GM12878 (cell line): ENCODE measurements around the gene VWA5B2. TPM values are rescaled to one million over a fixed set of nuclear protein-coding genes. Genes with fewer than 3 reads are reported as not detected.
A peak's percentile ranks its signal among the peaks of the same experiment; 100 is the strongest.

Experiments
- microRNA counts: library from miRNA; unstranded; fragments of <30 nt; microRNA quantifications from one replicate; lab custom pipeline; 2016
- microRNA-seq: library from miRNA; unstranded; fragments of <30 nt; microRNA quantifications from one replicate; pipeline ENCODE4, GENCODE V29; 2018
- polyA plus RNA-seq, 11 experiments: library from polyadenylated mRNA; depleted of rRNA in 4 of 11; unstranded in 6 of 11; stranded (reverse) in 5 of 11; fragments of >200 nt; fragmentation: Nextera tagmentation in 4 of 11; fragmentation: Illumina TruSeq in 1 of 11; extraction: Ambion mirVana in 4 of 11; extraction: Trizol in 1 of 11; gene quantifications; 1 replicate in 1 of 11; 2 replicates in 10 of 11; pipeline versions ENCODE4 v1.2.1 to v1.2.3, GENCODE V29; 2011 to 2016; ENCODE audit warnings: inconsistent platforms in 2 of 11, missing spikeins in 2 of 11, low read depth in 1 of 11
- small RNA-seq: library from RNA; depleted of rRNA; stranded (forward); fragments of <200 nt; gene quantifications from one replicate; pipeline ENCODE3, GENCODE V24; 2014
- total RNA-seq, 4 experiments: library from RNA; depleted of rRNA in 3 of 4; stranded (reverse); fragments of >200 nt in 3 of 4; fragmentation: Illumina TruSeq in 1 of 4; extraction: Trizol in 1 of 4; gene quantifications; 2 replicates each; pipeline versions ENCODE4 v1.2.1 to v1.2.3, GENCODE V29; 2013 to 2021

VWA5B2 gene
- total and polyA plus RNA-seq, 10 of the 15 experiments (the other 5 are each of a cell fraction or from before 2014, with no cell fraction given) = 0.03 to 0.09 TPM; not detected in 8

MicroRNAs within 50 kb of the gene (microRNA counts, 767-probe panel; counts per million panel counts)
- microRNA hsa-miR-1224-3p (lab: Ali Mortazavi, UCI) = 55.3 counts per million
- microRNA hsa-miR-1224-5p (lab: Ali Mortazavi, UCI) = 1,585 counts per million, percentile 60 among the panel's probes with 10 or more counts

Small RNAs within 50 kb of the gene (microRNA-seq; reads per million reads assigned to microRNA genes)
- gene MIR1224 = not detected

Small RNAs within 50 kb of the gene (small RNA-seq; reads per million reads assigned to genes)
- gene MIR1224 = not detected

Other genes with a start within 250 kb of the VWA5B2 start
Only the 7 nearest of the 19 such genes appear.
- gene AP2M1, start 54.7 kb upstream of the VWA5B2 start, total RNA-seq (2014; rRNA removed) = 148 and 159 TPM in 2 replicates
- gene AP2M1, start 54.7 kb upstream of the VWA5B2 start, total RNA-seq (2014; rRNA removed; fragmentation: Illumina TruSeq; extraction: Trizol) = 110 and 115 TPM in 2 replicates
- 180 and 191 TPM in 2 replicates for gene AP2M1, start 54.7 kb upstream of the VWA5B2 start, total RNA-seq (2021)
- 163 and 269 TPM in 2 replicates for gene AP2M1, start 54.7 kb upstream of the VWA5B2 start, polyA plus RNA-seq (2011; rRNA removed)
- 120 and 164 TPM in 2 replicates for gene AP2M1, start 54.7 kb upstream of the VWA5B2 start, polyA plus RNA-seq (2014; fragmentation: Illumina TruSeq; extraction: Trizol)
- 10 to 100 TPM; 65.6 to 68.9 TPM for gene AP2M1, start 54.7 kb upstream of the VWA5B2 start, polyA plus RNA-seq (2014; fragmentation: Nextera tagmentation; extraction: Ambion mirVana)
- gene AP2M1, start 54.7 kb upstream of the VWA5B2 start, polyA plus RNA-seq (2014; rRNA removed) = 156 and 174 TPM in 2 replicates
- gene AP2M1, start 54.7 kb upstream of the VWA5B2 start, polyA plus RNA-seq (2016; fragmentation: Nextera tagmentation; extraction: Ambion mirVana) = 100 to 1,000 TPM; 340 to 356 TPM
- 46.6 and 49.4 TPM in 2 replicates for gene ABCF3, start 43.4 kb upstream of the VWA5B2 start, total RNA-seq (2014; rRNA removed)
- 25.7 and 25.8 TPM in 2 replicates for gene ABCF3, start 43.4 kb upstream of the VWA5B2 start, total RNA-seq (2014; rRNA removed; fragmentation: Illumina TruSeq; extraction: Trizol)
- gene ABCF3, start 43.4 kb upstream of the VWA5B2 start, total RNA-seq (2021) = 56.1 and 61.8 TPM in 2 replicates
- gene ABCF3, start 43.4 kb upstream of the VWA5B2 start, polyA plus RNA-seq (2011; rRNA removed) = 30.8 and 44.4 TPM in 2 replicates
- gene ABCF3, start 43.4 kb upstream of the VWA5B2 start, polyA plus RNA-seq (2014; fragmentation: Illumina TruSeq; extraction: Trizol) = 21.0 and 36.9 TPM in 2 replicates
- 1 to 10 TPM; 6.1 to 8.1 TPM for gene ABCF3, start 43.4 kb upstream of the VWA5B2 start, polyA plus RNA-seq (2014; fragmentation: Nextera tagmentation; extraction: Ambion mirVana)
- 70.6 and 81.7 TPM in 2 replicates for gene ABCF3, start 43.4 kb upstream of the VWA5B2 start, polyA plus RNA-seq (2014; rRNA removed)
- 10 to 100 TPM; 66.8 to 71.3 TPM for gene ABCF3, start 43.4 kb upstream of the VWA5B2 start, polyA plus RNA-seq (2016; fragmentation: Nextera tagmentation; extraction: Ambion mirVana)
- 39.6 and 47.5 TPM in 2 replicates for gene ALG3, start 19.4 kb downstream of the VWA5B2 start, total RNA-seq (2014; rRNA removed)
- 20.9 and 21.2 TPM in 2 replicates for gene ALG3, start 19.4 kb downstream of the VWA5B2 start, total RNA-seq (2014; rRNA removed; fragmentation: Illumina TruSeq; extraction: Trizol)
- 44.5 and 44.9 TPM in 2 replicates for gene ALG3, start 19.4 kb downstream of the VWA5B2 start, total RNA-seq (2021)
- gene ALG3, start 19.4 kb downstream of the VWA5B2 start, polyA plus RNA-seq (2011; rRNA removed) = 15.8 and 29.0 TPM in 2 replicates
- gene ALG3, start 19.4 kb downstream of the VWA5B2 start, polyA plus RNA-seq (2014; fragmentation: Illumina TruSeq; extraction: Trizol) = 25.5 and 36.0 TPM in 2 replicates
- gene ALG3, start 19.4 kb downstream of the VWA5B2 start, polyA plus RNA-seq (2014; fragmentation: Nextera tagmentation; extraction: Ambion mirVana) = 10 to 100 TPM; 13.6 to 16.0 TPM
- gene ALG3, start 19.4 kb downstream of the VWA5B2 start, polyA plus RNA-seq (2014; rRNA removed) = 42.9 and 45.1 TPM in 2 replicates
- gene ALG3, start 19.4 kb downstream of the VWA5B2 start, polyA plus RNA-seq (2016; fragmentation: Nextera tagmentation; extraction: Ambion mirVana) = 10 to 100 TPM; 82.9 to 84.7 TPM
- gene EEF1AKMT4, start 20.1 kb downstream of the VWA5B2 start, total RNA-seq (2014; rRNA removed) = 17.8 and 19.2 TPM in 2 replicates
- 7.8 and 8.8 TPM in 2 replicates for gene EEF1AKMT4, start 20.1 kb downstream of the VWA5B2 start, total RNA-seq (2014; rRNA removed; fragmentation: Illumina TruSeq; extraction: Trizol)
- 10.2 and 11.9 TPM in 2 replicates for gene EEF1AKMT4, start 20.1 kb downstream of the VWA5B2 start, total RNA-seq (2021)
- 5.0 and 9.4 TPM in 2 replicates for gene EEF1AKMT4, start 20.1 kb downstream of the VWA5B2 start, polyA plus RNA-seq (2011; rRNA removed)
- gene EEF1AKMT4, start 20.1 kb downstream of the VWA5B2 start, polyA plus RNA-seq (2014; fragmentation: Illumina TruSeq; extraction: Trizol) = 3.3 and 7.5 TPM in 2 replicates
- gene EEF1AKMT4, start 20.1 kb downstream of the VWA5B2 start, polyA plus RNA-seq (2014; fragmentation: Nextera tagmentation; extraction: Ambion mirVana) = 10 to 100 TPM; 18.7 to 19.2 TPM
- gene EEF1AKMT4, start 20.1 kb downstream of the VWA5B2 start, polyA plus RNA-seq (2014; rRNA removed) = 18.7 and 19.6 TPM in 2 replicates
- gene EEF1AKMT4, start 20.1 kb downstream of the VWA5B2 start, polyA plus RNA-seq (2016; fragmentation: Nextera tagmentation; extraction: Ambion mirVana) = 10 to 100 TPM; 23.3 to 26.8 TPM
- gene CAMK2N2, start 32.0 kb downstream of the VWA5B2 start, total RNA-seq (2014; rRNA removed) = 0.56 and 0.76 TPM in 2 replicates
- gene CAMK2N2, start 32.0 kb downstream of the VWA5B2 start, total RNA-seq (2014; rRNA removed; fragmentation: Illumina TruSeq; extraction: Trizol) = 0.32 and 0.45 TPM in 2 replicates
- gene CAMK2N2, start 32.0 kb downstream of the VWA5B2 start, total RNA-seq (2021) = 1.4 and 1.9 TPM in 2 replicates
- gene CAMK2N2, start 32.0 kb downstream of the VWA5B2 start, polyA plus RNA-seq (2011; rRNA removed) = 0.16 TPM in 1 of 2 replicates, not detected in the other
- 0.17 and 0.90 TPM in 2 replicates for gene CAMK2N2, start 32.0 kb downstream of the VWA5B2 start, polyA plus RNA-seq (2014; fragmentation: Illumina TruSeq; extraction: Trizol)
- under 1 TPM; 0.06 to 0.24 TPM for gene CAMK2N2, start 32.0 kb downstream of the VWA5B2 start, polyA plus RNA-seq (2014; fragmentation: Nextera tagmentation; extraction: Ambion mirVana)
- 0.88 and 1.1 TPM in 2 replicates for gene CAMK2N2, start 32.0 kb downstream of the VWA5B2 start, polyA plus RNA-seq (2014; rRNA removed)
- gene CAMK2N2, start 32.0 kb downstream of the VWA5B2 start, polyA plus RNA-seq (2016; fragmentation: Nextera tagmentation; extraction: Ambion mirVana) = under 1 TPM in 1 of 2 experiments, not detected in 1; 0.11 TPM
- not detected in 2 replicates for gene ECE2, start 46.4 kb downstream of the VWA5B2 start, total RNA-seq (2014; rRNA removed)
- gene ECE2, start 46.4 kb downstream of the VWA5B2 start, total RNA-seq (2014; rRNA removed; fragmentation: Illumina TruSeq; extraction: Trizol) = not detected in 2 replicates
- not detected in 2 replicates for gene ECE2, start 46.4 kb downstream of the VWA5B2 start, total RNA-seq (2021)
- not detected in 2 replicates for gene ECE2, start 46.4 kb downstream of the VWA5B2 start, polyA plus RNA-seq (2011; rRNA removed)
- not detected in 2 replicates for gene ECE2, start 46.4 kb downstream of the VWA5B2 start, polyA plus RNA-seq (2014; fragmentation: Illumina TruSeq; extraction: Trizol)
- gene ECE2, start 46.4 kb downstream of the VWA5B2 start, polyA plus RNA-seq (2014; fragmentation: Nextera tagmentation; extraction: Ambion mirVana) = not detected
- gene ECE2, start 46.4 kb downstream of the VWA5B2 start, polyA plus RNA-seq (2014; rRNA removed) = not detected in 2 replicates
- gene ECE2, start 46.4 kb downstream of the VWA5B2 start, polyA plus RNA-seq (2016; fragmentation: Nextera tagmentation; extraction: Ambion mirVana) = not detected
- gene PSMD2, start 69.7 kb downstream of the VWA5B2 start, total RNA-seq (2014; rRNA removed) = 247 and 268 TPM in 2 replicates
- 167 and 176 TPM in 2 replicates for gene PSMD2, start 69.7 kb downstream of the VWA5B2 start, total RNA-seq (2014; rRNA removed; fragmentation: Illumina TruSeq; extraction: Trizol)
- 225 and 235 TPM in 2 replicates for gene PSMD2, start 69.7 kb downstream of the VWA5B2 start, total RNA-seq (2021)
- 94.2 and 168 TPM in 2 replicates for gene PSMD2, start 69.7 kb downstream of the VWA5B2 start, polyA plus RNA-seq (2011; rRNA removed)
- gene PSMD2, start 69.7 kb downstream of the VWA5B2 start, polyA plus RNA-seq (2014; fragmentation: Illumina TruSeq; extraction: Trizol) = 144 and 205 TPM in 2 replicates
- gene PSMD2, start 69.7 kb downstream of the VWA5B2 start, polyA plus RNA-seq (2014; fragmentation: Nextera tagmentation; extraction: Ambion mirVana) = 100 to 1,000 TPM; 103 to 111 TPM
- gene PSMD2, start 69.7 kb downstream of the VWA5B2 start, polyA plus RNA-seq (2014; rRNA removed) = 188 and 189 TPM in 2 replicates
- gene PSMD2, start 69.7 kb downstream of the VWA5B2 start, polyA plus RNA-seq (2016; fragmentation: Nextera tagmentation; extraction: Ambion mirVana) = 100 to 1,000 TPM; 471 to 515 TPM